SK-N-SH (cell line): Measurements from ENCODE around the gene ZNRD2. TPM values are rescaled to one million over a fixed set of nuclear protein-coding genes. Genes with fewer than 3 reads are reported as not detected.

Source experiments
- CTCF ChIA-PET: fragments of 300-600, 350-600 bp; formaldehyde crosslinking; extraction: SDS; loops from one replicate; lab custom pipeline; 2021; lab: Yijun Ruan, JAX
- POLR2A ChIA-PET: fragments of 350-600 bp; sonication (Branson Sonifier 250); formaldehyde crosslinking; extraction: SDS; loops from one replicate; lab custom pipeline; 2020; ENCODE audit warnings: antibody characterized with exemption, inconsistent platforms; lab: Yijun Ruan, JAX
- DNase-seq: peaks from one replicate; pipeline ENCODE4 v3.0.0; 2012
- H2AFZ ChIP-seq: fragments of 200-600 bp; sonication (generic); 2 replicates; pipeline ENCODE4 v1.8.1; 2016; ENCODE audit warnings: antibody characterized with exemption, mild to moderate bottlenecking, low read depth
- H3F3A ChIP-seq: fragments of 200-600 bp; sonication (generic); replicated peaks from 2 replicates; pipeline ENCODE3; 2016; ENCODE audit warnings: antibody characterized with exemption, mild to moderate bottlenecking; ENCODE audit not compliant: insufficient read depth
- H3K27ac ChIP-seq, 2 experiments: fragments of 200-500 bp in 1 of 2; fragments of 200-600 bp in 1 of 2; sonication (Bioruptor generic) in 1 of 2; sonication (generic), shearing (Covaris generic) in 1 of 2; 2 replicates each; pipeline versions ENCODE4 v1.5.1 to v1.6.1; 2014 to 2016; ENCODE audit warnings: low read depth in 2 of 2, inconsistent platforms in 1 of 2, low read length in 1 of 2, mild to moderate bottlenecking in 1 of 2, mixed read lengths in 1 of 2
- H3K27me3 ChIP-seq: fragments of 200-600 bp; sonication (generic), shearing (Covaris generic); 2 replicates; pipeline ENCODE4 v1.6.1; 2016; ENCODE audit warnings: mixed run types; ENCODE audit not compliant: insufficient read depth
- H3K36me3 ChIP-seq, 2 experiments: fragments of 200-500 bp in 1 of 2; fragments of 200-600 bp in 1 of 2; sonication (Bioruptor generic) in 1 of 2; sonication (generic) in 1 of 2; replicated peaks in 1 of 2; 2 replicates each; pipeline versions ENCODE3 to v1.5.1; 2014 to 2016; ENCODE audit warnings: low read length in 1 of 2, mild to moderate bottlenecking in 1 of 2; ENCODE audit not compliant: insufficient read depth in 2 of 2, control insufficient read depth in 1 of 2
- H3K4me1 ChIP-seq, 2 experiments: fragments of 200-500 bp in 1 of 2; fragments of 200-600 bp in 1 of 2; sonication (Bioruptor generic) in 1 of 2; sonication (generic), shearing (Covaris generic) in 1 of 2; 2 replicates each; pipeline versions ENCODE4 v1.5.1 to v1.6.1; 2014 to 2016; ENCODE audit warnings: low read depth in 1 of 2, low read length in 1 of 2, mixed run types in 1 of 2; ENCODE audit not compliant: insufficient read depth in 2 of 2, control insufficient read depth in 1 of 2
- H3K4me2 ChIP-seq: fragments of 200-600 bp; sonication (generic), shearing (Covaris generic); 2 replicates; pipeline ENCODE4 v1.6.1; 2017; ENCODE audit warnings: mixed run types
- H3K4me3 ChIP-seq, 2 experiments: fragments of 200-500 bp in 1 of 2; fragments of 200-600 bp in 1 of 2; sonication (Bioruptor generic) in 1 of 2; sonication (generic), shearing (Covaris generic) in 1 of 2; 2 replicates each; pipeline versions ENCODE4 v1.5.1 to v1.8.1; 2014 to 2016; ENCODE audit warnings: low read depth in 2 of 2, inconsistent platforms in 1 of 2, low read length in 1 of 2, mild to moderate bottlenecking in 1 of 2, mixed read lengths in 1 of 2, moderate library complexity in 1 of 2
- H3K79me2 ChIP-seq: fragments of 200-600 bp; sonication (generic); 2 replicates; pipeline ENCODE4 v1.8.1; 2017; ENCODE audit warnings: mild to moderate bottlenecking; ENCODE audit not compliant: insufficient read depth
- H3K9ac ChIP-seq: fragments of 200-600 bp; sonication (generic); 2 replicates; pipeline ENCODE4 v1.6.1; 2017; ENCODE audit warnings: mixed run types
- H3K9me2 ChIP-seq: fragments of 200-600 bp; sonication (generic); 2 replicates; pipeline ENCODE4 v1.6.1; 2017; ENCODE audit warnings: mixed run types
- H3K9me3 ChIP-seq: fragments of 200-600 bp; sonication (generic); 2 replicates; pipeline ENCODE4 v1.6.1; 2017; ENCODE audit warnings: mixed run types, mild to moderate bottlenecking, moderate library complexity
- H4K20me1 ChIP-seq: fragments of 200-600 bp; sonication (generic); 2 replicates; pipeline ENCODE4 v1.6.1; 2017; ENCODE audit warnings: mild to moderate bottlenecking, mixed run types; ENCODE audit not compliant: insufficient read depth
- CHD2 ChIP-seq: fragments of 150-350 bp; IDR thresholded peaks from 2 replicates; pipeline ENCODE4 v1.6.1; 2018; ENCODE audit warnings: low read length; ENCODE audit not compliant: partially characterized antibody
- CTCF ChIP-seq: fragments of 200-600 bp; sonication (generic); IDR thresholded peaks from 2 replicates; pipeline ENCODE4 v1.6.1; 2017; ENCODE audit warnings: antibody characterized with exemption, mild to moderate bottlenecking, moderate library complexity
- EP300 ChIP-seq, 2 experiments: IDR thresholded peaks; 2 replicates each; pipeline versions ENCODE4 v1.4.0 to v1.6.1; 2012; ENCODE audit warnings: borderline replicate concordance in 1 of 2, low read depth in 1 of 2, low read length in 1 of 2
- EZH2phosphoT487 ChIP-seq: fragments of 200-600 bp; sonication (generic); IDR thresholded peaks from 2 replicates; pipeline ENCODE4 v1.6.1; 2017; ENCODE audit warnings: low read depth, mixed run types, mild to moderate bottlenecking, antibody characterized with exemption, moderate library complexity, borderline replicate concordance
- FOSL2 ChIP-seq: IDR thresholded peaks from 2 replicates; pipeline ENCODE4 v1.4.0; 2012; ENCODE audit warnings: low read depth, mild to moderate bottlenecking, moderate library complexity, borderline replicate concordance
- FOXM1 ChIP-seq: IDR thresholded peaks from 2 replicates; pipeline ENCODE4 v1.4.0; 2012; ENCODE audit warnings: low read depth, mild to moderate bottlenecking
- GABPA ChIP-seq: IDR thresholded peaks from 2 replicates; pipeline ENCODE4 v1.4.0; 2012; ENCODE audit warnings: low read depth, mild to moderate bottlenecking
- GATA2 ChIP-seq: sonication (generic); formaldehyde crosslinking; IDR thresholded peaks from 2 replicates; pipeline ENCODE4 v1.5.0; 2020; ENCODE audit warnings: mild to moderate bottlenecking, missing genetic modification reagents
- IRF3 ChIP-seq: fragments of 150-350 bp; IDR thresholded peaks from 2 replicates; pipeline ENCODE4 v1.6.1; 2016; ENCODE audit warnings: mild to moderate bottlenecking, low read depth, low read length
- MEF2A ChIP-seq: IDR thresholded peaks from 2 replicates; pipeline ENCODE4 v1.4.0; 2012; ENCODE audit warnings: low read depth, borderline replicate concordance
- NFIC ChIP-seq: IDR thresholded peaks from 2 replicates; pipeline ENCODE4 v1.4.0; 2012; ENCODE audit warnings: borderline replicate concordance
- PBX3 ChIP-seq: IDR thresholded peaks from 2 replicates; pipeline ENCODE4; 2012
- POLR2AphosphoS5 ChIP-seq: IDR thresholded peaks from 2 replicates; pipeline ENCODE4 v1.6.1; 2012; ENCODE audit warnings: low read depth, low read length
- RCOR1 ChIP-seq: fragments of 150-350 bp; IDR thresholded peaks from 2 replicates; pipeline ENCODE4 v1.6.1; 2017; ENCODE audit warnings: antibody characterized with exemption, low read length
- RFX5 ChIP-seq: IDR thresholded peaks from 2 replicates; pipeline ENCODE4 v1.6.1; 2012; ENCODE audit warnings: mild to moderate bottlenecking, improper control_type of control experiment, low read length
- SIN3A ChIP-seq: IDR thresholded peaks from 2 replicates; pipeline ENCODE4 v1.6.1; 2012; ENCODE audit warnings: low read depth, mild to moderate bottlenecking, low read length, moderate library complexity, borderline replicate concordance
- SMC3 ChIP-seq: IDR thresholded peaks from 2 replicates; pipeline ENCODE4 v1.6.1; 2012; ENCODE audit warnings: low read depth, low read length, improper control_type of control experiment
- TEAD4 ChIP-seq: IDR thresholded peaks from 2 replicates; pipeline ENCODE4 v1.4.0; 2012; ENCODE audit warnings: mild to moderate bottlenecking, borderline replicate concordance; ENCODE audit not compliant: insufficient read depth
- YY1 ChIP-seq: IDR thresholded peaks from 2 replicates; pipeline ENCODE4 v1.4.0; 2012; ENCODE audit warnings: low read depth, mild to moderate bottlenecking
- ZBTB33 ChIP-seq: IDR thresholded peaks from 2 replicates; pipeline ENCODE4 v1.4.0; 2012; ENCODE audit warnings: low read depth, borderline replicate concordance
- WGBS: methylation state at CpG from one replicate; pipeline ENCODE4 v1.1.6; 2017; ENCODE audit warnings: low lambda C conversion rate; 5-methylcytosine and 5-hydroxymethylcytosine counted together
- polyA plus RNA-seq, 3 experiments: library from polyadenylated mRNA; depleted of rRNA; stranded (reverse); fragments of >200 nt; gene quantifications; 2 replicates each; pipeline ENCODE4 v1.2.3, GENCODE V29; 2012
- TF ChIP-seq, protein P1 (sequence below): IDR thresholded peaks from 2 replicates; pipeline ENCODE4 v1.4.0; 2012; ENCODE audit warnings: low read depth, borderline replicate concordance

ZNRD2 gene
- polyA plus RNA-seq, 1 of the 3 experiments (the other 2 are of a cell fraction), result 78.1 TPM

- Histone ChIP-seq H4K20me1 (peaks cover 21% of the 10 kb centered on the region), H2AFZ (no peak overlapping the region), H3F3A (peaks cover 30% of the 10 kb centered on the region), H3K9me3 (no peaks in the 10 kb centered on the region), H3K27ac (peak overlapping the region; percentile 4 to 97; a peak in 3 of 4 replicates), H3K9me2 (no peaks in the 10 kb centered on the region), H3K9ac (peak overlapping the region; percentile 87; the same call in 1 of the 2 replicates), H3K4me2 (peak overlapping the region; percentile 93), H3K27me3 (no peaks in the 10 kb centered on the region), H3K4me3 (peak overlapping the region in 1 of 2 experiments; percentile 85; a peak in 2 of 4 replicates), H3K36me3 (peaks cover 13 to 26% of the 10 kb centered on the region in 2 experiments), H3K4me1 (peaks cover 38 to 56% of the 10 kb centered on the region in 2 experiments), H3K79me2 (peaks cover 53% of the 10 kb centered on the region)
- DNase-seq, result peak; percentile 64
- 22% methylated on average over 3 of the region's 6 CpGs for WGBS
- ChIA-PET POLR2A (interaction anchor here (1.0 kb wide), 1 partner anchor 17 kb away, joined by 3 read pairs; the partner anchor contains the start of gene FAM89B), CTCF (interaction anchor here (1.4 to 3.5 kb wide), 4 partner anchors 13 to 38 kb away, joined by 6 to 53 read pairs (median 9); partner anchors contain the start of genes FAM89B and ZNRD2)
- TF ChIP-seq GABPA (no peak), FOXM1 (no peak), CTCF (no peak), RFX5 (no peak), EP300 (IDR thresholded peaks at IDR 0.05; ENCODE audit: borderline replicate concordance in 1 of 2, low read depth in 1 of 2, low read length in 1 of 2) (peak in 1 of 2 experiments; percentile 63; a peak in 1 of 4 replicates), FOSL2 (peak; percentile 86), EZH2phosphoT487 (no peak), IRF3 (no peak), ZBTB33 (no peak), MEF2A (no peak), SIN3A (peak; percentile 84; the same call in 1 of the 2 replicates), CHD2 (peak; percentile 45), SMC3 (no peak), NFIC (peak; percentile 88), TEAD4 (peak; percentile 54; the same call in 1 of the 2 replicates), POLR2AphosphoS5 (peak; percentile 34; the same call in 1 of the 2 replicates), GATA2 (CRISPR knock-in tag) (no peak), YY1 (no peak), PBX3 (peak; percentile 63), RCOR1 (no peak)
- TF ChIP-seq, protein P1, sequence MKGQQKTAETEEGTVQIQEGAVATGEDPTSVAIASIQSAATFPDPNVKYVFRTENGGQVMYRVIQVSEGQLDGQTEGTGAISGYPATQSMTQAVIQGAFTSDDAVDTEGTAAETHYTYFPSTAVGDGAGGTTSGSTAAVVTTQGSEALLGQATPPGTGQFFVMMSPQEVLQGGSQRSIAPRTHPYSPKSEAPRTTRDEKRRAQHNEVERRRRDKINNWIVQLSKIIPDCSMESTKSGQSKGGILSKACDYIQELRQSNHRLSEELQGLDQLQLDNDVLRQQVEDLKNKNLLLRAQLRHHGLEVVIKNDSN, result no peak
Observed at GRCh38 chr11:65555693-65556231, 14.5 kb upstream of the ZNRD2 start.
